HG03442 (cell line): Measurements from ENCODE around the gene PAXIP1.
"Not testable (repeated sequence)": the region's sequence is repeated elsewhere in the genome, so short reads cannot be mapped to it uniquely, and the experiment has no call there.

ENCODE experiments used
- ATAC-seq: cut with Tn5 transposase; IDR thresholded peaks from one replicate; pipeline ENCODE4 v1.9.1; 2021; ENCODE audit warnings: mild to moderate bottlenecking, moderate library complexity; ENCODE audit not compliant: unreplicated experiment

PAXIP1 gene

DNA sequence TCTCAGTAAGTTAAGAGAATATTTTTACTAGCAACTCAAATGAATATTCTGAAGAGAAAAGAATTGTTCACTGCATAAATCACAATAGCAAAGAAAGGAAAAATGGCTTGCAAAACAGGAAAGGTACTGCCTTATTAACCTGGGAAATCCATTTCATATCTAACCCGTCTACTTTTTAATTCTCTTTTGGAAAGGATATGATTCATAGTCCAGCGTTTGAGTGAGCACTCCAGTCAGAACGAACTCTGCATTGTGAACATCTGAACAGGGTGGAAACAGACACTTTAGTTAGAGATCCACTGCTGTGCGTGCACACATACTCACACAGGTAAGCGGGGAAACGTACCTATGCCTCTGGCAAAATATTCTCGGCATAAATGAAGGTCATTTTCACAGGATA is 56.8 kb downstream of the PAXIP1 start:
- ATAC-seq = no peak

DNA sequence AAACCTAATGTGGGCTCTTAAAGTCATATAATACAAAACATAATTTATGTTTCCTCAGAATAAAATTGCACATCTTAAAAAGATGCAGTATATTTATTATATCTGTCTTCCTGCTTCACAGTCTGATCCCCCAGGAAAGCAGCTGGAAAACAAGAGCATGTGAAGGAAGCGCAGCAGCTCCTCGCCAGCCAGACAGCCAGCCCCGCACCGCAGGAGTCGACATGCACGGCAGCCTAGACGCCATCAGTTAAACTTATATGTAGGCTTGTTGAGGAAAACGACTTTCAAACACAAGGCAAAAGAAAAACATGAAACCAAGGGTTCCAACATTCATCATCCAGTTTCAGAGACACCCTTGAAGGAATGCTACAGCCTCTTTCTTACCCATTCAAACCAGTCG is 59.0 kb downstream of the PAXIP1 start:
- no peak for ATAC-seq

DNA sequence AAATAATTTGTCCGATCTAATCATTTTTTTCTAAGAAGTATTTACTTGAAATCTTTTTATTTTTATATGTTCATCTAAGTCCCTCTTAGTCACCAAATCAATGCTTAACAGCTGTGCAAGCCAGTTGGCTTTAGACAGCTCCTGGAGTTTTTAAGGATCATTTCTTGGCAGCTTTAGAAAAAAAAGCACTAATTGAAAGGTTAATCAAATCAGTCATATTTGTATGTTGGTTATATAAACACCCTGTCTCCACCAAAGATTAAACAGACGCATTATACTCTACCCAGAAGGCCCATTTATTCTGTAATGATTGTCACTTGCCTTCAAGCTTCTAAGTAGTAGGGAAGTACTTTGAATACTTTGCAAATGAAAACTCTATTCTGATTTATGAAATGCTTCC is 60.2 kb downstream of the PAXIP1 start:
- no peak for ATAC-seq

DNA sequence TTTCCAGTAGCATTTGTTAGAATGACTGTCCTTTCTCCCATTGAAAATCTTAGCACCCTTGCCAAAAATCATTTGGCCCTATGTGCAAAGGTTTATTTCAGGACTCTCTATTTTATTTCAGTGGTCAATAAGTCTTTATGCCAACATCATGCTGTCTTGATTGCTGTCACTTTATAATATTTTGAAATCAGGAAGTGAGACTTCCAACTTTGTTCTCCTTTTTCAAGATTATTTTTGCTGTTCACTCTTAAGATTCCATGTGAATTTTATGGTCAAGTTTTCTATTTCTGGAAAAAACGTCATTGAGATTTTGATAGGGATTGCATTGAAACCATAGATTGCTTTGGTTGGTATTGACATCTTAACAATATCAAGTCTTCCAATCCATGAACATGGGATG is 65.1 kb downstream of the PAXIP1 start:
- ATAC-seq = no peak

DNA sequence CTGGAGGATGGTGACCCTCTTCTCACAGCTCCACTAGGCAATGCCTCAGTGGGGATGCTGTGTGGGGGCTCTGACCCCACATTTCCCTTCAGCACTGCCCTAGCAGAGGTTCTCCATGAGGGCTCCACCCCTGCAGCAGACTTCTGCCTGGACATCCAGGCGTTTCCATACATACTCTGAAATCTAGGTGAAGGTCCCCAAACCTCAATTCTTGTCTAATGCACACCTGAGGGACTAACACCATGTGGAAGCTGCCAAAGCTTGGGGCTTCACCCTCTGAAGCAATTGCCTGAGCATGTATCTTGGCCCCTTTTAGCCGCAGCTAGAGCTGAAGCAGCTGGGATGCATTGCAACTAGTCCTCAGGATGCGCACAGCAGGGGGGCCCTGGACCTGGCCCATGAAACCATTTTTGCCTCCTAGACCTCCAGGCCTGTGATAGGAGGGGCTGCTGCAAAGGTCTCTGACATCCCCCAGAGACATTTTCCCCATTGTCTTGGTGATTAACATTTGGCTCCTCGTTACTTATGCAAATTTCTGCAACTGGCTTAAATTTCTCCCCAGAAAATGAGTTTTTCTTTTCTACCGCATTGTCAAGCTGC is 68.5 kb downstream of the PAXIP1 start:
- ATAC-seq = not testable (repeated sequence)

DNA sequence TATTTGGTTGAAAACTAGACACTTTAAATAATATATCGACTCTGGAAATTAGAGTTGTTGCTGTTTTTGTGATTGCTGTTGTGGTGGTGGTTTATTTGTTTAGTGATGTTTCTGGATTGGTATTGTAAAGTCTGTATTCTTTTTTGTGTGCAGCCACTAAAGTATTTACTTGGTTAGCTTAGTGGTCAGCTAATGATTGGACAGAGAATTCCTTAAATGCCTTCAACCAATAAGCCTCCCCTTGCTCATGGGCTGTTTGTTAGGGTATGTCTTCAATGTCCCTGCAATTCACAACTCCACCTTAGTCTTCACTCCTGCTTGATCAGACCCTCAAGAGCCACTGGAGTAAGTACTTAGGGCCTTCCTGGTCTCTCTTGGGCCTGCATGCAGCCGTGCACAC is 71.0 kb downstream of the PAXIP1 start:
- ATAC-seq = no peak

DNA sequence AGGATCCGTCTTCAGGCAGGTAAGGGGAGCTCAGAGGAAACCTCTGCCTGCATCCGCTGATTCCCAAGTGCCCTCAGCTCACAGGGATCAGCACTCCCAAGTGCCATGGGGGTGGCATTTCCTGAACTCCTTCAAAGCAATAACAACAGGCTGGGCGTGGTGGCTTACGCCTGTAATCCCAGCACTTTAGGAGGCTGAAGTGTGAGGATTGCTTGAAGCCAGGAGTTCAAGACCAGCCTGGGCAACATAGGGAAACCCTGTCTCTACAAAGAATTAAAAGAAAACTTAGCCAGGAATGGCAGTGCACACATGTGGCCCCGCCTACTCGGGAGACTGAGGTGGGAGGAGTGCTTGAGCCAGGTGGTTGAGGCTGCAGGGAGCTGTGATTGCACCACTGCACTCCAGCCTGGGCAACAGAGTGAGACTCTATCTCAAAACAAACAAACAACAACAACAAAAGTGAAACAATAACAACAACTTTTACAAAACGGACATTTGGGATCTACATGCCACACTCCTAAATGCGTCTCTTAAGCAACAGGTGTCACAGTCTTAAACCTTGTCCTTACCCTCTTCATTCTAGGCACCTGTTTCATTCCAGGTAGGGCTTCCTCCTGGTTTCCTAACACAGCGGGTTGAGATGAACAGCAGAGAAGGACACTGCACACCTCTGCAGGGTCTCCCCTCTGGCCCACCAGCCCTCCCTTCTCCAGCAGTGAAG is 73.8 kb downstream of the PAXIP1 start:
- no peak for ATAC-seq

DNA sequence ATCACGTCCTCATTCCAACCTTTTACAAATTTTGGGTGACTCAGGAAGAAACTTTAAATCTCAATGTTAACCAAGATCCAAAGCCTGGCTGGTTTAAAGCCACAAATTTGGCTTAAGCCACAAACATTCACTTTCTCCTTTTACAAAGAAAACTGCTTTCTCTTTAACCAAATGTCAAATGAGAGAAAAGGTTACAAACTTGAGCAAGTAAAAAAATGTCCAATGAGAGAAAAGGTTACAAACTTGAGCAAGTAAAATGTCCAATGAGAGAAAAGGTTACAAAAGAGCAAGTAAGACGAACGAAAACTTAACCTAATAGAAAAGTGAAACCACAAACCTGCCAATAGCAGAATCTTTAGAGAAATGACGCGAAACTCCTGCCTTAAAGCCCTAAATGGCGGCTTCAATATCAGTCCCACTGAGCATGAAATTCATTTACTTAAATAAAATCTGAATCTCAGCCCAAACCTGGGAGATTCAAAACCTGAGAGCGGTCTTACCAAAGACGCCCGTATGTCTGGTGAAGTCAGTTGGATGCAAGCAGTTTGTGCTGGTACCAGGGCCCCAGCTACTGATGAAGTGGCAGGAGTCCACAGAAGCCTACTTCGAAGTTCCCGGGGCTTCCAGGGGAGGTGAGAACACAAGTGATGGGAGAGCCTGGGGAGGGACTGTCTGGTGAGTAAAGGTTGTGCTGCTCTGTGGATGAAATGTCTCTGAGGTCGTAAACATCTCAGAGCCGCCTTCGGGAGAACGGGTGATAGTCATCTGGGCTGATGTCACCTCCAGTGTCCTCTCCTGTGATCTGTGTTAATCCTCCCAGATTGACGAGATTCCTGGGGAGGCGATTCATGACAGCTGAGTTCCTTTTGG is 74.6 kb downstream of the PAXIP1 start:
- ATAC-seq = peak; percentile 86

DNA sequence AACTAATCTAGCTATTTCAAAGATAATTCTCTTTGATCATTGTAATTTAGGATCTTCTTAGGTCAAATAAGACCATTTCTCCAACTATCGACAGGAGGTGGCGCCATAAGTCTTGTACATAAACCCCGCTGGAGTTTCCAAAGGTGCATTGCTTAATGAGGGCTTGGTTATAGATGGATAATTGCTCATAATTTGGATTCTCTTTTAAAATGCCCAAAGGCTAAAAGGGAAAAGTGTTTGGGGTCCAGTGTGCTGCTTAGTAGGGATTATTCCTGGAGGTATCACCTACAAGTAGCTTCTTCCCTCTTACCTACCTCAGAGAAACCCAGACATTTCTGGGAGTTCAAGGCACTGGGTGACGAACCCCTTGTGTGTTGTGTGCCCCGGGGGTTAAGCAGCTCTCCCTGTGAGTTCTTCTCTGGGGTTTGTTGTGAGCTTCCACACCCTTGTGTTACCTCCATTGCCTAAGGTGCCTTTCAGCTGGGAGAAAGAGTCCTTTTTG is 75.2 kb downstream of the PAXIP1 start:
- ATAC-seq = peak; percentile 44

DNA sequence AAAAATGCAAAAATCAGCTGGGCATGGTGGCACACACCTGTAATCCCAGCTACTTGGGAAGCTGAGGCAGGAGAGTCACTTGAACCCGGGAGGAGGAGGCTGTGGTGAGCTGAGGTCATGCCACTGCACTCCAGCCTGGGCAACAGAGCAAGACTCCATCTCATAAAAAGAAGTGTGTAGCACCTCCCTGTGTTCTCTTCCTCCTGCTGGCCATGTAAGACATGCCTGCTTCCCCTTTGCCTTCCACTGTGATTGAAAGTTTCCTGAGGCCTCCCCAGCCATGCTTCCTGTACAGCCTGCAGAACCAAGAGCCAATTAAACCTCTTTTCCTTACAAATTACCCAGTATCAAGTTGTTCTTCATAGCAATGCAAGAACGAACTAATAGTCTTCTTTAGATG is 80.5 kb downstream of the PAXIP1 start:
- ATAC-seq = not testable (repeated sequence)

DNA sequence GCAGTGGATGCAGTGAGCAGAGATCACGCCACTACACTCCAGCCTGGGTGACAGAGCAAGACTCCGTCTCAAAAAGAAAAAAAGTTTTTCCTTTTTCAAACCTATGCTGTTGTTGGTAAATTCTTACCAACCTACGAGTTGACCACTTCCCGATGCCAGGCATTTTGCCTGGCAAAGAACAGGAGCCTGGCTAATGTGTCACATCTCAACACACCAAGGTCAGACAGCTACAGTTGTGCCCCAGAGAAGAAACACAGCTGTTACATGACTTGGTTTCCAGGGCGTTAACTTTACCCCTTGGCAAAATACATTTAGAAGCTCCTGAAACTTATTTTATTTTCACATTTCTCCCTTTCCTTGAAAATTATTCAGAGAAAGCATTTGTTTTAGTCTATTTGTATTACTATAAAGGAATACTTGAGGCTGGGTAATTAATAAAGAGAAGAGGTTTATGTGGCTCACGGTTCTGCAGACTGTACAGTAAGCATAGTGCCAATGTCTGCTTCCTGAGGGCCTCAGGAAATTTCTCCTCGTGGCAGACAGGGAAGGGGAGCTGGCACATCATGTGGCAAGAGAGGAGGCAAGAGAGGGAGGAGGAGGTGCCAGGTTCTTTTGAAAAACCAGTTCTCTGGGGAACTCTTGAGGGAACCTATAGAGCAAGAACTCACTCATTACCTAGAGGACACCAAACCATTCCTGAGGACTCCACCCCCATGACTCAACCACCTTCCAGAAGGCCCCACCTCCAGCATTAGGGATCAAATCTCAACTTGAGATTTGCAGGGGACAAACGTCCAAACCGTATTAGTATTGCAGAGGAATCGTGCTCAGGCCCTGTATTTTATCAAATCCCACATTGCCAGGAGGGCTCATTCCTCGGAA is 83.3 kb downstream of the PAXIP1 start:
- no peak for ATAC-seq

DNA sequence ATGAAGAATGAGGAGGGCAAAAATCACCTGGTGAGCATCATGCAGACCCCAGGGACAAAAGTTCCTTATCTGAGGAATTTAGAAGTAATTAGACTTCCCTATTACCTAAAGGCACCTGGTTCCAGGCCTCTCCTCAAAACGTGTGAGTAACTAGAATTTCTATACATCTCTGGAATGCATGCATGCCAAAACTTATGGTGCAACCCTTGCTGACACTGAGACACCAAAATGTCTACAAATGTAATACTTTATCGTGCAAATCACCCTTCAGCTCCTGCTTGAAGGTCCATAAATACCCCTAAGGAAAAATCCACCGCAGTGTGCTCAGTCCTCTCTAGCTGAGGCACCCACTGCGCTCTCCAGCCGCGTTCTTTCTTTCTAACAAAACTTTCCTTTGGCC is 84.2 kb downstream of the PAXIP1 start:
- ATAC-seq = no peak

DNA sequence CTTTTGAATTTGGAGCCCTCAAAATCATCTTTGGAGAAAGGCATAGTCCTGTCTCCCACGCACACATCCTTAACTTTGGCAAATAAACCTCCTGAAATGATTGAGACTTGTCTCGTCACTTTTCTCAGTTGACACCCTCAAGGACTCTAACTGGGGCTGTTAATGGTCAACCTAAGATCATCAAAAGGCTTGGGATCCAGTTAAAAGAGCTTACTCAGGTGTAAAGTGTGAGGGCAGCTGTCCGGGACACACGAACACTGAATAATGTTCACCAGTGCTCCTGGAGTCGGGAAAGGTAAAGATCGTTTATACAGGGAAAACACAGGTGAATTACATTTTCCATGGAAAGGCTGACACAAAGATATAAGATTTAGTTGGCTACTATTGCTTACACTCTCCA is 84.7 kb downstream of the PAXIP1 start:
- ATAC-seq = no peak

DNA sequence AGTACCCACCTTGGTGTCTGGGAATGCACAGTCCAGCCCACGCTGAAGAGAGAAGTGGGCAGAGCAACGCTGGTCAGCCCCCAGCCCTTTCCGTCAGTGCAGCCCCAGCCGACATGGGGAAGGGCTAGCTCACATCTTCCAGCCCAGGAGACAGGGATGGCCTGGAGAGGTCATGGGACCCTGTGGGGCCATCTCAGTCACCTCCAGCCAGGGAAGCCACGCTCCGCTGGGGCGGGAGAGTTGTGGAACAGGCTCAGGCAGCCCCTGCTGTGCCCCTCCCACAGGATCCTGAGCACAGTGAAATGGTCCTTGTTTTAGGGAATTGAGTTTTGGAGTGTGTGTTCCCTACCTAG is 85.1 kb downstream of the PAXIP1 start:
- no peak for ATAC-seq

DNA sequence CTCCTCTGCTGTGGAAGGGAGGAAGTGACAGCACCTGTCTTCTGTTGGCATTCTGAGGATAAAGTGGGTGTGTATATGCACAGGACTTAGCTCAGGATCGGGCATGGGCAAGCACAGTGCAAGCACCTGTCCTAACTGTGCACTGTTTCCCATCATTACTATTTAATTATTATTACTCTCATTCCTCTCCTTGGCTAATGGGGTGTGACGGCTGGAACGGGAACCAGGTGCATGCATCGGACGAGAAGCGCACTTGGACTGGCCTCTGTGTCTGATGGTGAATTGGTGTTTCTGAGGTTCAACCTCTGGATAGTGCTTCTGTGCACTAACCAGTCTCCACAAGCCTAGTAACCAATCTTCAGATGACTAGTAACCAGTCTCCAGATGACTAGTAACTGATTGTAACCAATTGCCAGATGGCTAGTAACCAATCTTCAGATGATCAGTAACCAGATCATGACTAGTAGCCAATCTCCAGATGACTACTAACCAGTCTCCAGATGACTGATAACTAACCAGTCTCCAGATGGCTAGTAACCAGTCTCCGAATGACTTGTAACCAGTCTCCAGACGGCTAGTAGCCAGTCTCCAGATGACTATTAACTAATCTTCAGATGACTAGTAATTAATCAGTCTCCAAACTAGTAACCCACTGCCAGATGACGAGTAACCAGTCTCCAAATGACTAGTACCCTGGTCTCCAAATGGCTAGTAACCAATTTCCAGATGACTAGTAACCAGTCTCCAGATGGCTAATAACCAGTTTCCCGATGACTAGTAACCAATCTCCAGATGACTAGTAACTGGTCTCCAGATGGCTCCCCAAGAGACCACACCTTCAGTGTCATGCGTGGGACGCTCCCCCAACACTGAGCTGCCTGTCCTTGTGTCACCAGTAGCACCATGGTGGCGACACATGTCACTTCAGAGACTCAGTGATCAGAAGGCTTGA is 85.8 kb downstream of the PAXIP1 start:
- no peak for ATAC-seq

DNA sequence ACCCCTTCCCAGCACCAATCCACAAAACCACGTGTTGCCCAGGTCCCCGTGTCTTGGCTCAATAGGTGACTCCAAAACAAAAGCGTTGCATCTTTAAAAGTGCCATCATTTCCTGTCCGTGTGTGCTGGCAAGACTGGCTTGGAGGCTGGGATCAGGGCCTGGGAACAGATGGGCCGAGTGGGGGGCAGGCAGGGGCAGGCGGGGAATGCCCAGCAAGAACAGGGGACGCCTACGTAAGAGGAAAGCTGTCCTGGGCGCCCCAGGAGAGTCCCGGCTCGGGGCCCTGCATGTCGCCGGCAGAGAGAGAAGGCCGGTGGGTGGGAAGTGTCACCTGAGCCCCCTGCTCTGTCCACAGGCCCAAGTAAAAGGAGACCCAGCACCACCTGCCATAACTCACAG is 86.5 kb downstream of the PAXIP1 start:
- no peak for ATAC-seq

DNA sequence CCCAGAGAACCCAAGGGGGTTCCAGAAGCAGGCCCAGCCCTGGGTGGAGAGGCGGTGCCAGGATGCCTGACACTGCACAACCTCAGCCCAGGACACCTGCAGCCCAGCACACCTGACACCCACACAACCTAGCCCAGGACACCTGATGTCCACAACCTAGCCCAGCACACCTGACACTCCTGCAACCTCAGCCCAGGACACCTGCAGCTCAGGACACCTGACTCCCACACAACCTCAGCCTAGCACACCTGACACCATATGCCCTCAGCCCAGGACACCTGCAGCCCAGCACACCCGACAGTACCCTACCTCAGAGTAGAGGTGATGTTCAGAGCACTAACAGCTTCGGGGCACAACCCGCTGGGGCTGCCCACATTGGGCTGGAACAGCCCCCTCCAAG is 87.3 kb downstream of the PAXIP1 start:
- no peak for ATAC-seq

DNA sequence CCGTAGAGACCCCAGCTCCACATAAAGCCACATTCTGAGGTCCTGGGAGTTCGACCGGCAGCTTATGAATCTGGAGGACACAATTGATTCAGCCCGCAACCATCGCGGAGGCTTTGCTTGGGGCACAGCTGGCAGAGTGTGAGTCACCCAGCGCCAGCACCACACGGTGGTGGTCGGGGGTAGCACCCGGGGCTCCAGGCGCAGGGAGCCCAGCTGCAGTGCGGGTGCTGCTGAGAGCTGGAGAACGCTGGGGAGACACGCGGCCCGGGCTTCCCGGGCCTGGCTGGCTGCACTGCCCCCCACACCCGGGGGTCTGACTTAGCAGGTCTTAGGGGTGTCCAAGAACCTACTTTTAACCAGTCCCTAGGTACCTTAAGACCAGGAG is 87.9 kb downstream of the PAXIP1 start:
- no peak for ATAC-seq

DNA sequence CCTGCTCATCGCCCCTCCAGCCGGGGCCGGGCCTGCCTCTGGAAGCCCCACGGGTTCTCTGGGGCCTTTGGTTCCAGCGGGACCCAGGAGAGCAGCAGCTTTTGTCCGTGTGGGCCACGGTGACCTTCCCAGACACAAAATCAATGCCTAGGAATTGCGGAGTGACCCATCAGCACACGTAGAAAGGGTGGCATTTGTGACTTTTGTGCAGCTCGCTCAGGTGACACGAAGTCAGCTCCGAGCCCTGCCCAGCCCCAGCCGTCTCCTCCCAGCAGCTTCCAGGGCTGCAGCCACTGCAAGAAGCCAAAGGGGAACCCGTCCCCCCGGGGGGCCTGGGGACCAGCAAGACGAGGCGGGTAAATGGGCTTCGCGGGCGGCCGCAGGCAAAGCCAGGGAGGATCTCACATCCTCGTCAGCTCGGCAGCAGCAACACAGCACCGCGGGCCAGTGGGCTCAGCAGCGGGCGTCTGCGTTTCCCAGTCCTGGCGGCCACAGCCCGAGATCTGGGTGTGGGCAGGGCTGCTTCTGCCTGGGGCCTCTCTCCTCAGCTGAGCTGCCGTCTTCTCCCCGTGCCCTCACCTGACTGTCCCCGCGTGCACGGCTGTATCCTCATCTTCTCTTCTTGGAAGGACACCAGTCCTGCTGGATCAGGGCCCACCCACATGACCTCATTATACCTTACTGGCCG is 88.5 kb downstream of the PAXIP1 start:
- ATAC-seq = no peak
